CD4-positive, CD25-positive, alpha-beta regulatory T cell (primary cell): ENCODE data around the gene SCD5. TPM values are rescaled to one million over a fixed set of nuclear protein-coding genes. Genes with fewer than 3 reads are reported as not detected.
A peak's percentile ranks its signal among the peaks of the same experiment; 100 is the strongest.

Source experiments
- ATAC-seq, 2 donors: fragments of 150-1000 bp; cut with Tn5 transposase; one replicate each; pipeline ENCODE4 v1.10.0; 2021; ENCODE audit warnings: low read depth in 2 of 2, moderate number of reproducible peaks in 2 of 2, moderate library complexity in 1 of 2
- DNase-seq, 3 donors: peaks; one replicate each; pipeline versions ENCODE4 v3.0.0 to v3.0.0-alpha.2; 2012 to 2022; ENCODE audit warnings: mixed read lengths in 1 of 3
- H3K27ac ChIP-seq: one replicate; pipeline ENCODE4 v1.7.0; 2013; ENCODE audit warnings: mild to moderate bottlenecking, low read length; ENCODE audit not compliant: insufficient read depth, poor library complexity, severe bottlenecking
- H3K27me3 ChIP-seq: one replicate; pipeline ENCODE4 v1.7.0; 2013; ENCODE audit warnings: low read length; ENCODE audit not compliant: control insufficient read depth, insufficient read depth
- H3K36me3 ChIP-seq: one replicate; pipeline ENCODE4 v1.7.0; 2013; ENCODE audit warnings: mild to moderate bottlenecking, low read length, moderate library complexity; ENCODE audit not compliant: control insufficient read depth, insufficient read depth
- H3K4me1 ChIP-seq: 2 replicates; pipeline ENCODE4 v1.7.0; 2013; ENCODE audit warnings: mild to moderate bottlenecking, low read length; ENCODE audit not compliant: insufficient read depth, control insufficient read depth, poor library complexity, severe bottlenecking
- H3K4me3 ChIP-seq: one replicate; pipeline ENCODE4 v1.7.0; 2013; ENCODE audit warnings: low read depth, mild to moderate bottlenecking, low read length, moderate library complexity
- H3K9me3 ChIP-seq, 2 experiments: 1 replicate in 1 of 2; 2 replicates in 1 of 2; pipeline ENCODE4 v1.7.0; 2013; ENCODE audit warnings: low read length in 2 of 2, mild to moderate bottlenecking in 1 of 2, moderate library complexity in 1 of 2; ENCODE audit not compliant: control insufficient read depth in 2 of 2
- H3K27ac Mint-ChIP-seq, 3 donors: one replicate each; pipeline ENCODE4 v1.8.0; 2020 to 2022; ENCODE audit warnings: mild to moderate bottlenecking in 3 of 3, mixed read lengths in 3 of 3, moderate library complexity in 2 of 3
- H3K27me3 Mint-ChIP-seq: one replicate; pipeline ENCODE4 v1.8.0; 2022; ENCODE audit warnings: mild to moderate bottlenecking, mixed read lengths
- H3K36me3 Mint-ChIP-seq: one replicate; pipeline ENCODE4 v1.8.0; 2020; ENCODE audit warnings: mixed read lengths
- H3K4me1 Mint-ChIP-seq, 4 donors: one replicate each; pipeline ENCODE4 v1.8.0; 2020 to 2022; ENCODE audit warnings: mixed read lengths in 4 of 4, mild to moderate bottlenecking in 1 of 4
- H3K4me3 Mint-ChIP-seq, 4 donors: one replicate each; pipeline ENCODE4 v1.8.0; 2020 to 2022; ENCODE audit warnings: mild to moderate bottlenecking in 4 of 4, mixed read lengths in 4 of 4, moderate library complexity in 3 of 4
- H3K9me3 Mint-ChIP-seq, 7 donors: one replicate each; pipeline ENCODE4 v1.8.0; 2020 to 2022; ENCODE audit warnings: mixed read lengths in 7 of 7, mild to moderate bottlenecking in 3 of 7, moderate library complexity in 2 of 7
- polyA plus RNA-seq, 4 donors: library from polyadenylated mRNA; unstranded; fragments of 300-500 nt; fragmentation: Illumina TruSeq; gene quantifications; one replicate each; pipeline ENCODE4 v1.2.3, GENCODE V29; 2021
- total RNA-seq: library from RNA; stranded (reverse); gene quantifications from one replicate; pipeline ENCODE4 v1.2.3, GENCODE V29; 2022

SCD5 gene
- total and polyA plus RNA-seq, 5 donors from 2014 or later: 0.12 to 0.14 TPM; not detected in 3

DNA sequence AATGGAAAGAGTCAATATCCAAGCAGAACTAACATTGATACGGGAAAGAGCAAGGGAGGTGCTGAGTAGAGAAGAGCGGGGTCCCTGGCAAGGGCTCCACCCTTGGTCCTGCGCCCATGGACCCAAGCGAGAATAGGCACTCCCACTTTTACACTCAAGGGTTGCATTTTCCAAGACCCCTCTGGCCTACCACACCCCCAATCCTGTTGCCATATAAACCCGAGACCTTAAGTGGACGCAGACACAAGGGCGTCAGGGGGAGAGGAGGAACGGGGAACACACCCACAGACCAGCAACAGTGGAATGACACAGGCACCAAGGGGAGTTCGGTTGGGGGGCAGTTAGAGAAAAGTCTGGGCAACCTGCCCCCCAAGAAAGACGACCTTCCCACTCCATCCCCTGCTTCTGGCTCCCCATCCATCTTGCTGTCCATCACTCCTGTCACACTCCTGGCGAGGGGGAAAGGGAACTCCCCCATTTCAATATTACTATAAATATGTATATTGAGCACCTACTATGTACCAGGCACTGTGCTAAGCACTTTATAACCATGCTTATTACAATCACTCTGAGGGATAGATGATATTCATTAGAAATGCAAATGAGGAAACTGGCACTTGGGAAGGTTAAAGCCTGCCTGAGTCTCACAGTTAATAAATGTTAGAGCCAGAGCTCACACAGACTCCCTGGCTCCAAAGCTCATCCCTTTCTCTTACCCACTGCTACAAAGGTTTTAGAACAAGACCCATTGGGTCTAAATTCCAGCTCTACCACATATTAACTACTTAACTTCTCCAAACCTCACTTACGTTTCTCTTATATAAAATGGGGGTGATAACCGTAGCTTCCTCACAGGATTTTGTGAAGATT, 51.7 kb downstream of the SCD5 start:
- Histone ChIP-seq H3K36me3 (no peaks in the 10 kb centered on the region), H3K9me3 (no peaks in the 10 kb centered on the region), H3K4me1 (no peaks in the 10 kb centered on the region), H3K27ac (no peak overlapping the region), H3K4me3 (no peak overlapping the region), H3K27me3 (peaks cover 7% of the 10 kb centered on the region)
- peaks cover 0 to 4% (median 0%) of the 10 kb centered on the region in 7 donors for H3K9me3 Mint-ChIP-seq
- no peak overlapping the region for H3K27ac Mint-ChIP-seq
- H3K4me3 Mint-ChIP-seq: no peak overlapping the region
- no peaks in the 10 kb centered on the region for H3K4me1 Mint-ChIP-seq
- ATAC-seq (no peak), DNase-seq (no peak)
- H3K27me3 Mint-ChIP-seq: peaks cover 13% of the 10 kb centered on the region
- H3K36me3 Mint-ChIP-seq: no peaks in the 10 kb centered on the region

DNA sequence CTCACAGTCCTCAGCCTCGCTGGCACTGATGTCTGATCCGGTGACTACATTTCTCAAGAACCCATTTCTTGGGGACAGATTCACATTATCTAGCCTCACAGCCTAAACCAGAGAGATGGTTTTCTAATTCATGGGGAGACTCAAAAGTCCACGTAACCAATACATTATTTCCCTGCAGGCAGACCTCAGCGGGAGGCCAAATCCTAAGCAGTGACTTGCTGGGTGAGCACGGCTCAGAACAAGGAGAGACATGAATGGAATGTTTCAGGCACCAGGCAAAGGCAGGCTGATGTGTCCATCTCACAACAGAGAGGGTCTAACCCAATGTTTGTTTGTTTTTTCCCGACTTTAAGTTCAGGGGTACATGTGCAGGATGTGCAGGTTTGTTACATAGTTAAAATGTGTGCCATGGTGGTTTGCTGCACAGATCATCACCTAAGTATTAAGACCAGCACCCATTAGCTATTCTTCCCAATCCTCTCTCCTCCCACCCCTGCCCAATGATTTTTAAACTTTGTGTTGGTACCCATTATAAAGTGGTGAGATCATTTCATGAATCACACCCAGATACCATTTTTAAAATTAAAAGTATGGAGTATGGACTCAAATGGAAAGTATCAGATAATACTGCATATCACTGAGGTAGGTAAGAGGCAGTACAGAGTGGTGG, 53.3 kb downstream of the SCD5 start:
- Mint-ChIP-seq H3K4me1 (no peaks in the 10 kb centered on the region), H3K4me3 (no peak overlapping the region), H3K36me3 (no peaks in the 10 kb centered on the region), H3K27me3 (peaks cover 6% of the 10 kb centered on the region), H3K27ac (no peak overlapping the region), H3K9me3 (peaks cover 0 to 4% (median 0%) of the 10 kb centered on the region in 7 donors)
- no peak overlapping the region for H3K27ac ChIP-seq
- DNase-seq: no peak
- no peaks in the 10 kb centered on the region for H3K9me3 ChIP-seq
- H3K36me3 ChIP-seq: no peaks in the 10 kb centered on the region
- H3K4me1 ChIP-seq: no peaks in the 10 kb centered on the region
- no peak for ATAC-seq
- peaks cover 5% of the 10 kb centered on the region for H3K27me3 ChIP-seq
- H3K4me3 ChIP-seq: no peak overlapping the region

- Mint-ChIP-seq H3K36me3 (no peaks in the 10 kb centered on the region), H3K4me1 (no peaks in the 10 kb centered on the region), H3K9me3 (peaks cover 0 to 4% (median 0%) of the 10 kb centered on the region in 7 donors), H3K4me3 (no peak overlapping the region), H3K27me3 (peaks cover 6% of the 10 kb centered on the region), H3K27ac (no peak overlapping the region)
- Histone ChIP-seq H3K9me3 (no peaks in the 10 kb centered on the region), H3K4me3 (no peak overlapping the region), H3K27me3 (no peaks in the 10 kb centered on the region), H3K27ac (no peak overlapping the region), H3K4me1 (no peaks in the 10 kb centered on the region), H3K36me3 (no peaks in the 10 kb centered on the region)
- DNase-seq (no peak), ATAC-seq (no peak)
These were observed 54.2 kb downstream of the SCD5 start for GRCh38 chr4:82744284-82744968.

- H3K27me3 ChIP-seq: no peaks in the 10 kb centered on the region
- ATAC-seq (no peak), DNase-seq (no peak)
- H3K4me1 ChIP-seq: no peaks in the 10 kb centered on the region
- H3K9me3 ChIP-seq: no peaks in the 10 kb centered on the region
- no peak overlapping the region for H3K4me3 ChIP-seq
- H3K4me1 Mint-ChIP-seq: no peaks in the 10 kb centered on the region
- no peak overlapping the region for H3K27ac Mint-ChIP-seq
- no peak overlapping the region for H3K4me3 Mint-ChIP-seq
- no peaks in the 10 kb centered on the region for H3K36me3 Mint-ChIP-seq
- H3K36me3 ChIP-seq: no peaks in the 10 kb centered on the region
- peaks cover 17% of the 10 kb centered on the region for H3K27me3 Mint-ChIP-seq
- H3K9me3 Mint-ChIP-seq: peaks cover 0 to 4% (median 0%) of the 10 kb centered on the region in 7 donors
- H3K27ac ChIP-seq: no peak overlapping the region
These were observed 57.4 kb downstream of the SCD5 start for GRCh38 chr4:82741188-82741587.

DNA sequence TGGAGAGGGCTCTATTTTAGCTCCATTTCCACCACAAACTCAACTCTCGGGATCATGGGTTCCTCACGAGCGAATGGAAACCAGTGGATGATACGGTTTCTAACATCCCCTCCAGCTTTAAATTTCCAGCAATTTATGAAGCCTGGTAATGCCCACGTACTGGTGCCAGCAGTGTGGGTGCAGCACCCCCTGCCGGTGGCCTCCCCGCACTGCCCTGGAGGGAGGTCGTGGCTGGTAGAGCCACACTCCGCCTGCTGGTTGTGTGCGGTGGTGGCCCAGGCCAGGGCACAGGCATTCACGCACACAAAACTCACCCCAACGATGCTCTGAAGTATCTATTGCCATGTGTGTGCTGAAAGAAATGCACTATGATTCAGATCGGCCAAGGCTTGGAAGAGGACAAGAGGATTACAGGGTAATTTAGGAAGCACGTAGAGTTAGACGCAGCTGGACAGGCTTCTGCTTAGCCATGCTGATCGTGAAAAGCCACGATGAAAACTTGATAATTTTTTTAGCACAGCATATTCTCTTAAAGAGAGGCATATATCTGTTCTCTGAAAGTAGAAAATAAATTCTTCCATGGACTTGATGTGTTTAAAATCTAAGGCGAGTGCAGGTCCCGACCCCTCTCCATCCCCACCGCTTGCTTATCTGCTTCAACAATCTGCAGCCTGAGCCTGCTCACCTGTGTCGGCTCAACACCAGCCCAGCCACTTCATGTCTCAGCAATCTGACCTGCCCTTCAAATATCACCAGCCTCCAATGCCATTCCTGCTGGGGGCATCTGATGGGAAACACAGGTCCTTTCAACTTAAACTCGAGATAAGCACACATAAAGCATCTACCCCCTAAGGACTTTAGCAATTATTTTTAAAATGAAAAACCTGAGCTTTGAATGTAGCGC, 59.1 kb downstream of the SCD5 start:
- Mint-ChIP-seq H3K36me3 (no peaks in the 10 kb centered on the region), H3K4me3 (no peak overlapping the region), H3K4me1 (no peaks in the 10 kb centered on the region), H3K9me3 (peaks cover 0 to 4% (median 0%) of the 10 kb centered on the region in 7 donors), H3K27me3 (peaks cover 17% of the 10 kb centered on the region), H3K27ac (no peak overlapping the region)
- peak; percentile 1 to 60 (median 8) for DNase-seq
- no peaks in the 10 kb centered on the region for H3K4me1 ChIP-seq
- H3K4me3 ChIP-seq: no peak overlapping the region
- no peaks in the 10 kb centered on the region for H3K9me3 ChIP-seq
- no peaks in the 10 kb centered on the region for H3K36me3 ChIP-seq
- ATAC-seq: no peak
- H3K27me3 ChIP-seq: no peaks in the 10 kb centered on the region
- no peak overlapping the region for H3K27ac ChIP-seq

DNA sequence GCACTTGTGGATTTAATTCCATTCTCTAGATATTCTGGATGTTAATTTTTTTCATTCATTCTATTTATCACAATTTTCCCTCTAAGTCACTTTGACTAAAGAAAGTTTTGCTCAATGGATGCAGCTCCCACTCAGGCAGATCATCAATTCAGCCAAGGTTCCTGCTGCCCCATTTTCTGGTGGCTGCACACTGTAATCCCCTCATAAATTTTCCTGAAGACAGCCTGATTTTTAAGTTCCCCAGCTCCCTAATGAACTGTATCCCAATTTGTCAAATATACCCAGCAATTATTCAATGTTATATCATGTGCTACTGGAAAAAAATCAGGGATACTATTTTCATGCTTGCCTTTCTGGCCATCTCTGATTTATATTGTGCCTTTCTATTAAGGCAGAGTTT, 61.2 kb downstream of the SCD5 start:
- Histone ChIP-seq H3K27me3 (peaks cover 3% of the 10 kb centered on the region), H3K4me1 (no peaks in the 10 kb centered on the region), H3K4me3 (no peak overlapping the region), H3K9me3 (no peaks in the 10 kb centered on the region), H3K27ac (no peak overlapping the region), H3K36me3 (no peaks in the 10 kb centered on the region)
- Mint-ChIP-seq H3K4me1 (no peaks in the 10 kb centered on the region), H3K27me3 (peaks cover 21% of the 10 kb centered on the region), H3K36me3 (no peaks in the 10 kb centered on the region), H3K27ac (peak overlapping the region in 1 of 3 donors; percentile 11), H3K4me3 (no peak overlapping the region), H3K9me3 (peaks cover 0 to 3% (median 0%) of the 10 kb centered on the region in 7 donors)
- ATAC-seq (no peak), DNase-seq (no peak)

GRCh38 chr4:82733636-82734035, 65.0 kb downstream of the SCD5 start:
- no peak for DNase-seq
- H3K27me3 Mint-ChIP-seq: peaks cover 20% of the 10 kb centered on the region
- H3K27ac Mint-ChIP-seq: no peak overlapping the region
- Histone ChIP-seq H3K4me1 (no peaks in the 10 kb centered on the region), H3K36me3 (no peaks in the 10 kb centered on the region), H3K9me3 (no peaks in the 10 kb centered on the region), H3K4me3 (no peak overlapping the region), H3K27ac (no peak overlapping the region), H3K27me3 (peaks cover 3% of the 10 kb centered on the region)
- H3K9me3 Mint-ChIP-seq: peaks cover 0 to 3% (median 0%) of the 10 kb centered on the region in 7 donors
- H3K4me3 Mint-ChIP-seq: no peak overlapping the region
- H3K4me1 Mint-ChIP-seq: no peaks in the 10 kb centered on the region
- no peak for ATAC-seq
- no peaks in the 10 kb centered on the region for H3K36me3 Mint-ChIP-seq
